ENCODE data around the gene TRMT13.

TRMT13 gene

GRCh38 chr1:100090471-100090870, 42.5 kb upstream of the TRMT13 start:
- Histone ChIP-seq H3F3A (ENCODE audit: insufficient read depth, low read length) (no peaks in the 10 kb centered on the region), H3K4me1 (ENCODE audit: insufficient read depth, low read length, severe bottlenecking) (no peaks in the 10 kb centered on the region), H3K27me3 (ENCODE audit: insufficient read depth, low read length) (no peaks in the 10 kb centered on the region), H3K9ac (ENCODE audit: low read length) (no peak overlapping the region), H3K9me2 (ENCODE audit: low read depth, low read length) (no peaks in the 10 kb centered on the region), H3K4me2 (ENCODE audit: low read length) (no peak overlapping the region), H3K27ac (ENCODE audit: low read depth, low read length, poor library complexity, severe bottlenecking) (no peak overlapping the region), H2AFZ (ENCODE audit: low read length) (no peak overlapping the region), H3K4me3 (ENCODE audit: low read depth, low read length, poor library complexity, severe bottlenecking) (no peak overlapping the region), H3K36me3 (ENCODE audit: insufficient read depth, low read length) (peaks cover 67% of the 10 kb centered on the region), H3K9me3 (ENCODE audit: low read length) (no peaks in the 10 kb centered on the region), H4K20me1 (ENCODE audit: insufficient read depth, low read length) (no peaks in the 10 kb centered on the region), H3K79me2 (ENCODE audit: insufficient read depth, low read length) (no peaks in the 10 kb centered on the region)
- TF ChIP-seq CTCF (IDR thresholded peaks at IDR 0.05; ENCODE audit: low read length), result no peak
- TF ChIP-seq EZH2 (IDR thresholded peaks at IDR 0.05; ENCODE audit: borderline replicate concordance, low read length), result no peak

GRCh38 chr1:100100202-100100601, 32.8 kb upstream of the TRMT13 start:
- H2AFZ ChIP-seq (ENCODE audit: low read length), result no peak overlapping the region
- no peak overlapping the region for H3K4me3 ChIP-seq (ENCODE audit: low read depth, low read length, poor library complexity, severe bottlenecking)
- H3K4me1 ChIP-seq (ENCODE audit: insufficient read depth, low read length, severe bottlenecking), result no peaks in the 10 kb centered on the region
- H3K4me2 ChIP-seq (ENCODE audit: low read length), result no peak overlapping the region
- no peaks in the 10 kb centered on the region for H3K9me2 ChIP-seq (ENCODE audit: low read depth, low read length)
- no peaks in the 10 kb centered on the region for H4K20me1 ChIP-seq (ENCODE audit: insufficient read depth, low read length)
- H3K9me3 ChIP-seq (ENCODE audit: low read length), result no peaks in the 10 kb centered on the region
- H3K9ac ChIP-seq (ENCODE audit: low read length), result no peak overlapping the region
- H3K79me2 ChIP-seq (ENCODE audit: insufficient read depth, low read length), result no peaks in the 10 kb centered on the region
- H3K36me3 ChIP-seq (ENCODE audit: insufficient read depth, low read length), result peaks cover 88% of the 10 kb centered on the region
- no peak for TF ChIP-seq CTCF (IDR thresholded peaks at IDR 0.05; ENCODE audit: low read length)
- TF ChIP-seq EZH2 (IDR thresholded peaks at IDR 0.05; ENCODE audit: borderline replicate concordance, low read length), result no peak
- no peaks in the 10 kb centered on the region for H3F3A ChIP-seq (ENCODE audit: insufficient read depth, low read length)
- H3K27ac ChIP-seq (ENCODE audit: low read depth, low read length, poor library complexity, severe bottlenecking), result no peak overlapping the region
- H3K27me3 ChIP-seq (ENCODE audit: insufficient read depth, low read length), result no peaks in the 10 kb centered on the region

GRCh38 chr1:100101564-100101963, 31.4 kb upstream of the TRMT13 start:
- no peaks in the 10 kb centered on the region for H3K27me3 ChIP-seq (ENCODE audit: insufficient read depth, low read length)
- no peaks in the 10 kb centered on the region for H3K4me1 ChIP-seq (ENCODE audit: insufficient read depth, low read length, severe bottlenecking)
- no peak overlapping the region for H2AFZ ChIP-seq (ENCODE audit: low read length)
- no peak overlapping the region for H3K4me3 ChIP-seq (ENCODE audit: low read depth, low read length, poor library complexity, severe bottlenecking)
- TF ChIP-seq CTCF (IDR thresholded peaks at IDR 0.05; ENCODE audit: low read length) (no peak), EZH2 (IDR thresholded peaks at IDR 0.05; ENCODE audit: borderline replicate concordance, low read length) (no peak)
- no peaks in the 10 kb centered on the region for H3K79me2 ChIP-seq (ENCODE audit: insufficient read depth, low read length)
- H3K36me3 ChIP-seq (ENCODE audit: insufficient read depth, low read length), result peaks cover 88% of the 10 kb centered on the region
- H3K9ac ChIP-seq (ENCODE audit: low read length), result no peak overlapping the region
- no peaks in the 10 kb centered on the region for H3K9me2 ChIP-seq (ENCODE audit: low read depth, low read length)
- no peaks in the 10 kb centered on the region for H3F3A ChIP-seq (ENCODE audit: insufficient read depth, low read length)
- no peaks in the 10 kb centered on the region for H3K9me3 ChIP-seq (ENCODE audit: low read length)
- H3K4me2 ChIP-seq (ENCODE audit: low read length), result no peak overlapping the region
- H3K27ac ChIP-seq (ENCODE audit: low read depth, low read length, poor library complexity, severe bottlenecking), result no peak overlapping the region
- no peaks in the 10 kb centered on the region for H4K20me1 ChIP-seq (ENCODE audit: insufficient read depth, low read length)

Measured in OCI-LY1 (cell line).